ENCODE measurements around the gene FNDC3B.

FNDC3B gene

GRCh38 chr3:172031996-172032395 is 7.4 kb upstream of the FNDC3B start:
- no peak for DNase-seq (ENCODE audit: low read depth, low spot score)

DNA sequence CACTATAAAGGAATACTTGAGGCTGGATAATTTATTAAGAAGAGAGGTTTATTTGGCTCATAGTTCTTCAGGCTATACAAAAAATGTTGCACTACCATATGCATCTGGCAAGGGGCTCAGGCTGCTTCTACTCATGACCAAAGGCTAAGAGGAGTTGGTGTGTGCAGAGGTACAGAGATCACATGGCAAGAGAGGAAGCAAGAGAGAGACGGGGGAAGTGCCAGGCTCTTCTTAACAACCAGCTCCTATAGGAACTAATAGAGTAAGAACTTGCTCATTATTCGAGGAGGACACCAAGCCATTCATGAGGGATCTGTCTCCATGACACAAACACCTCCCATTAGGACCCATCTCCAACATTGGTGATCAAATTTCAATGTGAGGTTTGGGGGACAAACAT is 6.0 kb upstream of the FNDC3B start:
- DNase-seq (ENCODE audit: low read depth, low spot score): no peak

DNA sequence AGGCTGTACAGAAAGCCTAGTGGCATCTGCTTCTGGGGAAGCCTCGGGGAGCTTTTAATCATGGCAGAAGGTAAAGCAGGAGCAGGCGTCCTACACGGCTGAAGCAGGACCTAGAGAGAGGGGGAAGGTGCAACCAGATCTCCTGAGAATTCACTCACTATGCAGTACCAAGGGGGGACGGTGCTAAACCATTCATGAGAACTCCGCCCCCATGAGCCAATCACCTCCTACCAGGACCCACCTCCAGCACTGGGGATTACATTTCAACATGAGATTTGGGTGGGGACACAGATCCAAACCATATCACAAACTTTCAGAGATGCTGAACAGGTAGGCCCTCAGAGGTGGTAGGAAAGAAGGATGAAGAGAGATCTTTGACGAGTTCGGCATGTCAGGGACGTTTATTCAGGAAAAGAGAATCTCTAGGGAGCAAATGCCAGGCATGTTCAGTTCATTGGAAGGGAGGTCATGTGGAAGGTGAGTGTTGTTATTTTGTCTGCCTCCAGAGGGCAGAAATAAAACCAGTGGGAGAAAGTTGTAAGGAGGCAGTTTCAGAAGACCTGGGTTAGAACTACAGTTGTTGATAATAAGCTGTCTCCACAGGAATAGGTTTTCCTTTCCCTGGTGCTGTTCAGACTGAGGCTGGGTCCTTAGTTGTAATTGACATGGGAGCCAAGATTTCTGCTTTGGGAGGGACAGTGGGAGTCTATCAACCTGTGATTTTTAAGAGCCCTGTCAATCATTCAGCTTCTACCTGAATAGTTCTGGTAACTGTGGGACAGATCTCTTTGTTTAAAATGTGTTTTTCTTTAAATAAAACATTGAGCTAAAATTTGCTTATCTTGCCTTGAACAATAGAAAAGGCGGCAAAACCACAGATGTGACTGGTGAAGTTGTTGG is 4.3 kb upstream of the FNDC3B start:
- peak; percentile 48 for DNase-seq (ENCODE audit: low read depth, low spot score)

DNA sequence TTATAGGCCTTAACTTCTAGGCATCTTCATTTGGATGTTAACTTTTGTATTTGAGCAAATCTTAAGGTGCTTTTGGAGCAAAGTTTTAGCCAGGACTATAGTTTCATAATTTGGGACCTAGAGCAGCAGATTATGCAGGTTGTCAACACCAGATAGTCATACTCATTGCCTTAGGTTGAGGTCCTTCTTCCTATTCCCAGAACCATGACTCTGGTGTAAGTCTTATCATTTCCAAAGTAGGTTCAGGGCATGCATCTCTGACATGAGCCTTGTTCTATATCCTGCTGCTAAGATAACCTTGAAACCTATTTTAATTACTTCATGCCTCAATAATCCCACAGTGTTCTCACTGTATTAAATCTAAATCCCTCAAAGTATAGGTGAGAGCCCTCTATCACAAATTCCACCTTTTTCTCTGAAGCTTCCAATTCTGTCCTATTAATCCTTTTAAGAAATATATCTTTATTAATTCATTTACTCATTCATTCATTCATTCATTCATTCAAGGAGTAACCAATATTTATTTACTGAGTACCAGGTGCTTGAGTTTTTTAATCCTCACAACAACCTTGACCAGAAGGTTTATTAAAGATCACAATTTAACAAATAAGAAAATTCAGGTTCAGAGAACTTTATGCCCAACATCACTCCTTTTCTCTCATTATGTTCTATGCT is 2.7 kb upstream of the FNDC3B start:
- no peak for DNase-seq (ENCODE audit: low read depth, low spot score)

DNA sequence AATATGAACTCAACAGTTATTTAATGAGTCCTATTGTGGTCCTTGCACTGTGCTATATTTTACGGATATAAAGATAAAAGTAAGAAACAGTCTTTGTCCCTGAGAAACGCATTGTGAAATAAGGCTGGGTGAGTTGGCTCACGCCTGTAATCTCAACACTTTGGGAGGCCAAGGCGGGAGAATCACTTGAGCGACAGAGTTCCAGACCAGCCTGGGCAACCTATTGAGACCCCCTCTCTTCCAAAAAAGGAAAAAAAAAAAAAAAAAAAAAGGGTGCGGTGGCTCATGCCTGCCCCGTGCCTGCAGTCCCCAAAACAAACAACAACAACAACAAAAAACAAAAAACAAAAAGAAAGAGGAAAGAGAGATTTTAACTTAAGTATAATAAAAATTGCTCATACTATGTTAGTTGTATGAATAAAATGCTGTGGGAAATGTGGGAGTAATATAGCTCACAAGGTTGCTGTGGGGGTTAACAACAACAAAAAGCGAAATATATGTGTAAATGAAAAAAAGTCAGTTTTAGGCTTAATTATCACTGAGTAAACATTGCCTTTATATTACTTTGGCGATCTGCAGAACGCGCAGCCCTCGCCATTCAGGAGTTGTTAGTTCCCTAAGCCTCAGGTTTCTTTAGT is 461 bp upstream of the FNDC3B start:
- no peak for DNase-seq (ENCODE audit: low read depth, low spot score)

GRCh38 chr3:172040078-172040980 is 951 bp downstream of the FNDC3B start:
- DNase-seq (ENCODE audit: low read depth, low spot score): peak; percentile 94

DNA sequence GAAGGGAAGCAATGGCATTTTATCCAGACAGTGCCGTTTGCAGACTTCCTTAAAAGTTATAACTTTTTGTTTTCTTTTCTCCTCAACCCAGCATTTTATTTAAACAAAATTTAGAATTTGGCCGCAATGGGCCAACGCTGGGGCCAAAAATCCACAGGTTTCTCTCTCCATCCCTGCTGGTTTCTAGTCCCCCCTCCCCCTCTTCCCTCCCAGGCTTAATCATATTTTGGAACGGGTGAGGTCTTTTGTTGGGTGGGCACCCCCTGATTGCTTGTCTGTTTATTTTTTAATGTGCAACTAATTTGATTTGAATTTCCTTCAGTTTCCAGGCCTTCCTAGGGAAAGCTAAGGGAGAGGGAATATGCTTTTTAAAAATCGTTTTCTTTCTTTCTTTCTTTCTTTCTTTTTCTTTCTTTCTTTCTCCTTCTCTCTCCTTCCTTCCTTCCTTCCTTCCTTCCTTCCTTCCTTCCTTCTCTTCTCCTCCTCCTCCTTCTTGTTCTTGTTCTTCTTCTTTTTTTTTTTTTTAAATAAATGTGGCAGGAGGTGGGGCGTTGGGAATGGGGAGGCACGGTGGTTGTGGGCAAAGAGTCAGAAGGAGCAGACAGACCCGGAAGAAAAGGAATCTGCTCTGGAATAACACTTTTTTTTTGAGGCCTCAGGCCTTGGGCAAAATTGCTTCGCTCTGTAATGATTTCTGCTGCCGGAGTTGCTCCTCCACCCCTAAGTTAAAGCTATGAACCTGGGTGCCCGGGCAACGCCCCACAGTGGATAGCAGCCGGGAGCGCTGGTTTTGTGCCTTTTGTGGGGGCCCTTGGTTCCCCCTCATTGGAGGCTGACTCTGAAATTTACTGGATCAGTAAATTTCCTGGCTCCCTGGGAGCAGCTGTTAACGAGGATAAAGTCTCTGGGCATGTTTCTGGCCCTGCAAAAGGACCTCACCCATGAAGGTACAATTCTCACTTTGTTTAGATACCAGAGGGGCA is 1.9 kb downstream of the FNDC3B start:
- DNase-seq (ENCODE audit: low read depth, low spot score): peak; percentile 69

DNA sequence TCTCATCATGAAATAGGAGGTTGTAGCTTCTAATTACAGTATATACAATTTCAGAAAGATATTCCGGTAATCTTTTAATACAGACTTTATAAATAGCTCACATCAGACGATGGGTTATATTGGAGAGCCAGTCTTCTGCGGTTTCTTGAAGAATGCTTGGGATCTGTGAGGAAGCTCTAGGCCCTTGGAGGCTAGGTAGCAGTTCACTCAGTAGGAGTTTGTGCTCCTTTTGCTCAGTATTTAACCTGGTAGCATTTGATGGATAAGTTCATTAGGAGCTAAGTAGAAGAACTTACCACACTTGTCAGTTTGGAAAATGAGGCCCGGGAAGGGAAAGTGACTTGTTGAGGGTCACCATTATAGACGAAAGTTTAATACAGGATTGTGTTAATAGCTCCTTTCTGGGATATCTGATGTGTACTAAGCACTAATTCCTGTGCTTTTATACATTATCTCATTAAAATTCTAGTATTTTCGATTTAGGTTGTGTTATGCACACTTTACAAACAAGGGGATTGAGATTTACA is 2.8 kb downstream of the FNDC3B start:
- no peak for DNase-seq (ENCODE audit: low read depth, low spot score)

GRCh38 chr3:172042663-172043179 is 3.3 kb downstream of the FNDC3B start:
- DNase-seq (ENCODE audit: low read depth, low spot score): peak; percentile 50

- DNase-seq (ENCODE audit: low read depth, low spot score): no peak
Observed at GRCh38 chr3:172043233-172043632, 3.9 kb downstream of the FNDC3B start.

DNA sequence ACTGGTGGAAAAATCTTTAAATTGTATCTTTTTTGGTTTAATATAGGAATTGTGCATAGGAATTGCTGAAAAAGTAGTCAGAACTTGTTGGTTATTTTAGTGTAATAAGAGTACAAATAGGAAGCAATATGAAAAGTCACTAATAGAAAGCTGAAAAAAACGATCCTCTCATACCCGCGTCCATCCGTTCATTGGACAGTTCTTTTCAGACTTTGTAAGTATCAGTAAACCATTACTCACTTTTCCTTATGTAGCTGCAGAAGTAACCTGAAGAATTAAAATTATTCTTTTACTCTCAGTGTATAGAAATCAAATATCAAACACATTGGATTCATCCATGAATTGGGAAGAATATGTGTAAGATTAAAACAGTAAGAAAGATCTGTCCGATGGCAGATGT is 4.4 kb downstream of the FNDC3B start:
- DNase-seq (ENCODE audit: low read depth, low spot score): no peak

- no peak for DNase-seq (ENCODE audit: low read depth, low spot score)
Observed at GRCh38 chr3:172044833-172045585, 5.6 kb downstream of the FNDC3B start.

DNA sequence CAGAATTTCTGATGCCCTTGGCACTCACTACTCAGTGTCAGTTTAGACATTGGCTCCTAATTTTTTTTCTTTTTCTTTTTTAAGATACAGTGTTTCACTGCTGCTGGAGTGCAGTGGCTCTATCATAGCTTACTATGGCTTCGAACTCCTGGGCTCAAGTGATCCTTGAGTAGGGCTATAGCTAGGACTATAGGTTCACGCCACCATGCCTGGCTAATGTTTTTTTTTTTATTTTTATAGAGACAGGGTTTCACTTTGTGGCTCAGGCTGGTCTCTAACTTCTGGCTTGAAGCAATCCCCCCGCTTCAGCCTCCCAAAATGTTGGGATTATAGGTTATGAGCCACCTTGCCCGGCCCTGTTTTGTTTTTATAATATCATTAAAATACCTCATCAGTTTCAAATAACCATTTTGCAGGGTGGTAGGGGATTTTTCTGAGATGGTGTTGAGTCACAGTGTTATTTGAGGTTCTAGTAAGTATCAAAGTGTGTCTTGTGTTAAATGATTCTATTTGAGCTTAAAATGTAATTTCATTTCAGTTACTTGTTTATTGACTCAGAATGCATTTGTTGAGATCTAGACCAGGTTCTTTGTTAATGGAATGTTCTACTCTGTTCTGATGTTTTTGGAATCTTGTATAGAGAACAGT is 7.0 kb downstream of the FNDC3B start:
- no peak for DNase-seq (ENCODE audit: low read depth, low spot score)

GRCh38 chr3:172047567-172048115 is 8.3 kb downstream of the FNDC3B start:
- no peak for DNase-seq (ENCODE audit: low read depth, low spot score)

GRCh38 chr3:172048599-172048998 is 9.2 kb downstream of the FNDC3B start:
- DNase-seq (ENCODE audit: low read depth, low spot score): no peak

DNA sequence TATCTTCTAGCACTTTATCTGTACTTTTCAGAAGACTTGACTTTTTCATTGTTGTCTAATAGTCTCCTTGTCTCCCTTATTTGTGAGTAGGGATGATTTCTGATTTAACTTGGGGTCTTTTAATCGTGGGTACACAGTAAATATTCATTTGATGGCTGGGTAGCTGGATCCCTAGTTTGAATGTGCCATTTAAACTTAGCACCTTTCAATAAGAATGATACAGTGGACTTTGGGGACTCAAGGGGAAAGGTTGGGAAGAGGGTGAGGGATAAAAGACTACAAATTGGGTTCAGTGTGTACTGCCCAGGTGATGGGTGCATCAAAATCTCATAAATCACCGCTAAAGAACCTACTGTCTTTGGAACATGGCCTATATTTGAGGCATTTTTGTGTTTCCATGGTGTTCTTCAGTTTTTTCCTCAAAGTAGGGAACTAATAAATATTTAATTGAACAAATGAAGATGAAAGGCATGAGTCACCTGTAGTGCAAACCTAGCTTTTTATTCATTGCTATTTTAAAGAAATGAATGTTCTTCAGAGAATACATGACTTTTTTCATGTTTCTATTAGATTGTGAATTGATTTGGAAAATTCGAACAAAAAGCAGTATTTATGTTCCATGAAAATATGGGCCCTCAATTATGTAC is 12.1 kb downstream of the FNDC3B start:
- DNase-seq (ENCODE audit: low read depth, low spot score): no peak

GRCh38 chr3:172051957-172052354 is 12.6 kb downstream of the FNDC3B start:
- DNase-seq (ENCODE audit: low read depth, low spot score): no peak

GRCh38 chr3:172052405-172052804 is 13.0 kb downstream of the FNDC3B start:
- no peak for DNase-seq (ENCODE audit: low read depth, low spot score)

Measured in astrocyte of the hippocampus (primary cell).